ENCODE results near the gene TTC32.

- no peak for TF ChIP-seq POLR2A (IDR thresholded peaks at IDR 0.05)
- no peak for TF ChIP-seq CTCF (IDR thresholded peaks at IDR 0.05)
These were observed 15.5 kb downstream of the TTC32 start for GRCh38 chr2:19886261-19886660.

Measured in lower leg skin (tissue), 3 donors.